NCI-H460 (cell line): ENCODE data around the gene DCTN1. TPM values are rescaled to one million over a fixed set of nuclear protein-coding genes. Genes with fewer than 3 reads are reported as not detected.
"Not testable (repeated sequence)": the region's sequence is repeated elsewhere in the genome, so short reads cannot be mapped to it uniquely, and the experiment has no call there.

Experiments used
- DNase-seq: peaks from one replicate; pipeline ENCODE4 v3.0.0-alpha.2; 2016; ENCODE audit warnings: low read depth; ENCODE audit errors: extremely low read depth
- total RNA-seq: library from RNA; depleted of rRNA; stranded (reverse); fragments of >200 nt; shearing (Covaris generic); gene quantifications from 2 replicates; pipeline ENCODE4 v1.2.3, GENCODE V29; 2014

DCTN1 gene
- total RNA-seq, 1 experiment from 2014 or later, result 52.1 TPM

- DNase-seq, result no peak
These were observed 6.1 kb downstream of the DCTN1 start for GRCh38 chr2:74373985-74374384.

GRCh38 chr2:74373221-74373676 is 6.9 kb downstream of the DCTN1 start:
- DNase-seq, result no peak

GRCh38 chr2:74372674-74373073 is 7.4 kb downstream of the DCTN1 start:
- DNase-seq, result no peak

GRCh38 chr2:74371421-74371820 is 8.7 kb downstream of the DCTN1 start:
- DNase-seq, result no peak

- DNase-seq, result no peak
These were observed 10.1 kb downstream of the DCTN1 start for GRCh38 chr2:74369976-74370375.

GRCh38 chr2:74368499-74368898 is 11.6 kb downstream of the DCTN1 start:
- DNase-seq, result no peak

- no peak for DNase-seq
These were observed 12.3 kb downstream of the DCTN1 start for GRCh38 chr2:74367789-74368188.

GRCh38 chr2:74366036-74366435 is 14.1 kb downstream of the DCTN1 start:
- no peak for DNase-seq

GRCh38 chr2:74364533-74365505 is 15.3 kb downstream of the DCTN1 start:
- no peak for DNase-seq

GRCh38 chr2:74361327-74361726 is 18.8 kb downstream of the DCTN1 start:
- DNase-seq, result no peak

GRCh38 chr2:74357627-74358026 is 22.5 kb downstream of the DCTN1 start:
- DNase-seq, result no peak

GRCh38 chr2:74349889-74350288 is 30.2 kb downstream of the DCTN1 start:
- DNase-seq, result no peak

GRCh38 chr2:74347742-74348141 is 32.4 kb downstream of the DCTN1 start:
- DNase-seq, result no peak

- DNase-seq, result no peak
These were observed 32.8 kb downstream of the DCTN1 start for GRCh38 chr2:74347303-74347702.

- DNase-seq, result no peak
These were observed 34.7 kb downstream of the DCTN1 start for GRCh38 chr2:74345272-74345943.

- no peak for DNase-seq
These were observed 36.8 kb downstream of the DCTN1 start, which contains the start of gene SLC4A5 for GRCh38 chr2:74343316-74343715. Gene SLC4A5, minus strand, starts transcription at chr2:74343416. Its CDS starts 28,393 bp downstream, at chr2:74315023.

GRCh38 chr2:74336227-74336626 is 43.9 kb downstream of the DCTN1 start:
- not testable (repeated sequence) for DNase-seq

- peak; percentile 71 for DNase-seq
These were observed 45.2 kb downstream of the DCTN1 start for GRCh38 chr2:74334931-74335333.

- DNase-seq, result no peak
These were observed 46.1 kb downstream of the DCTN1 start for GRCh38 chr2:74333896-74334586.

- peak; percentile 30 for DNase-seq
These were observed 46.9 kb downstream of the DCTN1 start for GRCh38 chr2:74333175-74333574.
